ENCODE data around the gene MYNN. TPM values are rescaled to one million over a fixed set of nuclear protein-coding genes. Genes with fewer than 3 reads are reported as not detected.

Gene MYNN
- total and polyA plus RNA-seq, 2 donors (not counting 3 experiments of a cell fraction or from before 2014, with no cell fraction given): 7.1 to 12.7 TPM

GRCh38 chr3:169836942-169837275, 63.7 kb downstream of the MYNN start:
- Histone ChIP-seq H3K79me2 (ENCODE audit: control insufficient read depth, insufficient read depth, low read length) (no peaks in the 10 kb centered on the region), H3K27ac (ENCODE audit: insufficient read depth, low read depth, low read length) (no peak overlapping the region), H2AFZ (ENCODE audit: low read depth, low read length) (no peak overlapping the region), H3K4me2 (ENCODE audit: insufficient read depth, low read length) (no peak overlapping the region), H3K9ac (replicated peaks; ENCODE audit: extremely low read depth, insufficient read depth, low read length) (no peak overlapping the region), H3K4me3 (replicated peaks in 1 of 3; ENCODE audit: insufficient read depth in 1 of 3, low read depth in 1 of 3, low read length in 3 of 3) (no peak overlapping the region), H4K20me1 (replicated peaks; ENCODE audit: control insufficient read depth, extremely low read depth, insufficient read depth, low read length) (no peaks in the 10 kb centered on the region), H3K4me1 (ENCODE audit: control insufficient read depth, extremely low read depth, insufficient read depth, low read length) (no peaks in the 10 kb centered on the region), H3K27me3 (ENCODE audit: control insufficient read depth in 2 of 2, insufficient read depth in 2 of 2, low read length in 2 of 2) (peaks cover 7% of the 10 kb centered on the region in 2 experiments), H3K36me3 (ENCODE audit: control insufficient read depth in 2 of 2, extremely low read depth in 1 of 2, insufficient read depth in 2 of 2, low read length in 2 of 2) (no peaks in the 10 kb centered on the region), H3K9me3 (replicated peaks; ENCODE audit: control insufficient read depth, insufficient read depth, low read length) (no peaks in the 10 kb centered on the region), H3K9me1 (replicated peaks; ENCODE audit: control insufficient read depth, extremely low read depth, insufficient read depth, low read length) (no peaks in the 10 kb centered on the region)
- DNase-seq (ENCODE audit: low read depth, low spot score) (no peak), FAIRE-seq (no peak)
- POLR2A ChIA-PET: no interaction called here
- BruUV-seq (replicated peaks): no TSS peak
- intact Hi-C loops (cut with micrococcal nuclease) (no loop called here), dilution Hi-C loops (cut with MboI; ENCODE audit: extremely low pct_ligation_motif_present, low sequenced_read_pairs) (no loop called here)
- CTCF ChIA-PET: no interaction called here
- TF ChIP-seq GATA2 (IDR thresholded peaks at IDR 0.05; ENCODE audit: insufficient read depth, insufficient read length, low read depth, low read length) (no peak), POLR2AphosphoS5 (IDR thresholded peaks at IDR 0.05; ENCODE audit: insufficient read depth, low read depth, low read length) (no peak), EZH2 (IDR thresholded peaks at IDR 0.05; ENCODE audit: borderline replicate concordance, low read depth, low read length, severe bottlenecking) (no peak), MAX (IDR thresholded peaks at IDR 0.05; ENCODE audit: insufficient read depth, insufficient read length) (no peak), CTCF (IDR thresholded peaks at IDR 0.05; ENCODE audit: extremely low read depth in 1 of 2, insufficient read depth in 1 of 2, low read depth in 1 of 2, low read length in 2 of 2) (no peak), FOS (IDR thresholded peaks at IDR 0.05; ENCODE audit: borderline replicate concordance, insufficient read depth, low read length) (no peak), MYC (IDR thresholded peaks at IDR 0.05; ENCODE audit: low read depth, low read length) (no peak), POLR2A (IDR thresholded peaks at IDR 0.05; ENCODE audit: low read depth, low read length) (no peak), JUN (IDR thresholded peaks at IDR 0.05; ENCODE audit: borderline replicate concordance, insufficient read depth, insufficient read length, low read depth) (no peak)

Measured in endothelial cell of umbilical vein (primary cell).